Panc1 (cell line): ENCODE data around the gene ITPRIPL1. TPM values are rescaled to one million over a fixed set of nuclear protein-coding genes. Genes with fewer than 3 reads are reported as not detected.

Experiments
- ATAC-seq: fragments of 200-7000 bp; cut with Tn5 transposase; 2 replicates; pipeline ENCODE4 v1.9.1; 2020; ENCODE audit warnings: mild to moderate bottlenecking, moderate library complexity
- BruUV-seq: library from RNA; stranded (reverse); fragments of 400-500 nt; replicated peaks from 2 replicates; lab custom pipeline; 2021; lab: Mats Ljungman, UMichigan
- CTCF ChIA-PET: fragments of 300-600 bp; sonication (Branson Sonifier 250); formaldehyde crosslinking; loops from one replicate; lab custom pipeline; 2022; ENCODE audit warnings: antibody characterized with exemption; lab: Charles Lee
- POLR2A ChIA-PET: fragments of 300-600 bp; sonication (Branson Sonifier 250); formaldehyde crosslinking; loops from one replicate; lab custom pipeline; 2022; ENCODE audit warnings: antibody characterized with exemption; lab: Charles Lee
- DNase-seq: peaks from one replicate; pipeline ENCODE4 v3.0.0-alpha.2; 2010; ENCODE audit warnings: low read depth, low spot score
- H3K27ac ChIP-seq: 2 replicates; pipeline ENCODE4 v1.5.1; 2011; ENCODE audit warnings: mild to moderate bottlenecking, low read length, inconsistent platforms
- H3K27me3 ChIP-seq: fragments of 200-500 bp; sonication (Bioruptor generic); 2 replicates; pipeline ENCODE4 v1.6.0; 2014; ENCODE audit warnings: low read length, inconsistent platforms; ENCODE audit not compliant: control insufficient read depth, insufficient read depth
- H3K36me3 ChIP-seq: fragments of 200-500 bp; sonication (Bioruptor generic); 2 replicates; pipeline ENCODE4 v1.5.1; 2014; ENCODE audit warnings: inconsistent platforms, mild to moderate bottlenecking, low read length, moderate library complexity; ENCODE audit not compliant: control insufficient read depth, insufficient read depth
- H3K4me1 ChIP-seq: 2 replicates; pipeline ENCODE4 v1.5.1; 2011; ENCODE audit warnings: inconsistent platforms, mild to moderate bottlenecking, low read length, moderate library complexity; ENCODE audit not compliant: control insufficient read depth, insufficient read depth
- H3K4me3 ChIP-seq, 2 experiments: 2 replicates each; pipeline ENCODE4 v1.5.1; 2011 to 2012; ENCODE audit warnings: low read depth in 2 of 2, low read length in 2 of 2, mild to moderate bottlenecking in 2 of 2, inconsistent platforms in 1 of 2, moderate library complexity in 1 of 2
- H3K9me3 ChIP-seq: fragments of 200-500 bp; sonication (Bioruptor generic); 2 replicates; pipeline ENCODE4 v1.5.1; 2014; ENCODE audit warnings: low read depth, mild to moderate bottlenecking, inconsistent platforms, low read length, moderate library complexity; ENCODE audit not compliant: control insufficient read depth, insufficient read depth
- CTCF ChIP-seq: fragments of 450-650 bp; IDR thresholded peaks from 2 replicates; pipeline ENCODE4 v1.5.1; 2017; ENCODE audit warnings: mild to moderate bottlenecking
- POLR2AphosphoS5 ChIP-seq: IDR thresholded peaks from 2 replicates; pipeline ENCODE4 v1.6.1; 2012; ENCODE audit warnings: mild to moderate bottlenecking, low read depth, low read length, moderate library complexity
- REST ChIP-seq, 2 experiments: IDR thresholded peaks; 2 replicates each; pipeline ENCODE4 v1.6.1; 2011 to 2012; ENCODE audit warnings: low read depth in 2 of 2, control low read depth in 1 of 2, low read length in 1 of 2, mild to moderate bottlenecking in 1 of 2, moderate library complexity in 1 of 2; ENCODE audit not compliant: insufficient read depth in 1 of 2
- SIN3A ChIP-seq: IDR thresholded peaks from 2 replicates; pipeline ENCODE4 v1.6.1; 2012; ENCODE audit warnings: low read depth, mild to moderate bottlenecking, low read length, moderate library complexity, borderline replicate concordance; ENCODE audit not compliant: insufficient read depth
- TCF7L2 ChIP-seq: IDR thresholded peaks from 2 replicates; pipeline ENCODE4 v1.6.1; 2011; ENCODE audit warnings: mild to moderate bottlenecking, low read depth, low read length, inconsistent platforms
- in situ Hi-C: cut with HindIII; loops from 2 replicates; pipeline ENCODE4 v1.10.0; 2016; ENCODE audit warnings: low sequenced_read_pairs, low pct_unique_long_range_greater_than_20kb
- intact Hi-C: fragments of 100-400 bp; cut with micrococcal nuclease; formaldehyde crosslinking; loops from one replicate; pipeline ENCODE4 v1.10.0; 2022; ENCODE audit not compliant: unreplicated experiment
- total RNA-seq: library from RNA; stranded (reverse); gene quantifications from one replicate; pipeline ENCODE4 v1.2.1, GENCODE V29; 2021; ENCODE audit not compliant: unreplicated experiment

ITPRIPL1 gene
- total RNA-seq, 1 experiment from 2014 or later, result 12.2 TPM

- ATAC-seq (no peak), DNase-seq (no peak)
- CTCF ChIA-PET, result no interaction called here
Measured at GRCh38 chr2:96354492-96354891, 29.4 kb downstream of the ITPRIPL1 start.

GRCh38 chr2:96356889-96357288 is 31.8 kb downstream of the ITPRIPL1 start:
- Histone ChIP-seq H3K36me3 (peaks cover 18% of the 10 kb centered on the region), H3K4me1 (no peaks in the 10 kb centered on the region), H3K27me3 (no peaks in the 10 kb centered on the region), H3K27ac (no peak overlapping the region), H3K9me3 (no peaks in the 10 kb centered on the region), H3K4me3 (no peak overlapping the region)
- no peak for ATAC-seq
- in situ Hi-C loops (no loop called here), intact Hi-C loops (no loop called here)
- CTCF ChIA-PET, result interaction anchor here (0.5 to 1.8 kb wide), 2 partner anchors 152 to 156 kb away, joined by 5 to 12 read pairs; no protein-coding TSS in a partner anchor
- TF ChIP-seq POLR2AphosphoS5, result no peak
- TF ChIP-seq TCF7L2, result no peak
- TF ChIP-seq SIN3A, result no peak
- no peak for TF ChIP-seq REST (IDR thresholded peaks at IDR 0.05; ENCODE audit: insufficient read depth in 1 of 2, low read depth in 2 of 2, low read length in 1 of 2)
- TF ChIP-seq CTCF, result no peak
- POLR2A ChIA-PET, result no interaction called here
- DNase-seq, result no peak
- BruUV-seq, result no TSS peak

More at GRCh38 chr2:96354492-96354891, 29.4 kb downstream of the ITPRIPL1 start:
- peaks cover 20% of the 10 kb centered on the region for H3K36me3 ChIP-seq
- no peak for TF ChIP-seq TCF7L2
- no peak for TF ChIP-seq SIN3A
- TF ChIP-seq CTCF, result no peak
- TF ChIP-seq POLR2AphosphoS5, result no peak
- TF ChIP-seq REST (IDR thresholded peaks at IDR 0.05; ENCODE audit: insufficient read depth in 1 of 2, low read depth in 2 of 2, low read length in 1 of 2), result no peak
- no peak overlapping the region for H3K4me3 ChIP-seq
- in situ Hi-C loops, result no loop called here
- H3K4me1 ChIP-seq, result no peaks in the 10 kb centered on the region
- POLR2A ChIA-PET, result no interaction called here
- intact Hi-C loops, result no loop called here
- no peak overlapping the region for H3K27ac ChIP-seq
- no peaks in the 10 kb centered on the region for H3K27me3 ChIP-seq
- no TSS peak for BruUV-seq
- no peaks in the 10 kb centered on the region for H3K9me3 ChIP-seq
